Subcutaneous adipose tissue (tissue), 4 donors: Measurements from ENCODE around the gene VPS8. TPM values are rescaled to one million over a fixed set of nuclear protein-coding genes. Genes with fewer than 3 reads are reported as not detected.

Experiments
- CTCF ChIP-seq: fragments of 450-650 bp; IDR thresholded peaks from one replicate; pipeline ENCODE4 v1.5.1; 2016; ENCODE audit warnings: low read depth, mild to moderate bottlenecking, control low read depth, antibody characterized with exemption, moderate library complexity
- total RNA-seq, 4 donors: library from RNA; depleted of rRNA; stranded (reverse); fragments of >200 nt; gene quantifications; one replicate each; pipeline ENCODE4 v1.1.0, GENCODE V29; 2016

The VPS8 gene
- total RNA-seq, 4 donors from 2014 or later: 60.3 to 89.4 (median 66.2) TPM

GRCh38 chr3:184822654-184823053 lies 10.7 kb downstream of the VPS8 start:
- TF ChIP-seq CTCF: no peak

- TF ChIP-seq CTCF: no peak
Measured at GRCh38 chr3:184823990-184824389, 12.0 kb downstream of the VPS8 start.

- TF ChIP-seq CTCF: no peak
Measured at GRCh38 chr3:184825121-184825820, 13.3 kb downstream of the VPS8 start.

- no peak for TF ChIP-seq CTCF
Measured at GRCh38 chr3:184827572-184827971, 15.6 kb downstream of the VPS8 start.

GRCh38 chr3:184832044-184832443 lies 20.1 kb downstream of the VPS8 start:
- no peak for TF ChIP-seq CTCF

GRCh38 chr3:184832903-184833302 lies 20.9 kb downstream of the VPS8 start:
- no peak for TF ChIP-seq CTCF

- TF ChIP-seq CTCF: no peak
Measured at GRCh38 chr3:184836090-184836822, 24.3 kb downstream of the VPS8 start.
